Measurements from ENCODE around the gene CEP41. TPM values are rescaled to one million over a fixed set of nuclear protein-coding genes. Genes with fewer than 3 reads are reported as not detected.

CEP41 gene
- total and polyA plus RNA-seq, 2 donors (not counting 3 experiments of a cell fraction or from before 2014, with no cell fraction given) = 19.5 to 26.8 TPM

DNA sequence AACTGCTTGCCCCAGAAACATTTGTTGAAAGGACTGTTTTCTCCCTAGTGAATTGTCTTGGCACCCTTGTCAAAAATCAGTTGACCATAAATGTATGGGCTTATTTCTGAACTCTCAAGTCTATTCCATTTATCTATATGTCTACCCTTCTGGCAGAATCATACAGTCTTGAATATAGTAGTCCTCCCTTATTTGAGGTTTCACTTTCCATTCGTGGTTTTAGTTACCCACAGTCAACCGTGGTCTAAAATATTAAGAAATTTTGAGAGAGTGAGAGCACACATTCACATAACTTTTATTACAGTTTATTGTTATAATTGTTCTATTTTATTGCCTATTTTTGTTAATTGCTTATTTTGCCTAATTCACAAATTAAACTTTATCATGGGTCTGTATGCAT is 17.4 kb upstream of the CEP41 start:
- CTCF ChIA-PET = interaction anchor here (1.1 kb wide), 1 partner anchor 15 kb away, joined by 3 read pairs; no protein-coding TSS in a partner anchor
- Histone ChIP-seq H3K9ac (replicated peaks; ENCODE audit: extremely low read depth, insufficient read depth, low read length) (no peak overlapping the region), H3K27me3 (ENCODE audit: control insufficient read depth in 2 of 2, insufficient read depth in 2 of 2, low read length in 2 of 2) (peaks cover 3 to 11% of the 10 kb centered on the region in 2 experiments), H4K20me1 (replicated peaks; ENCODE audit: control insufficient read depth, extremely low read depth, insufficient read depth, low read length) (no peaks in the 10 kb centered on the region), H3K4me2 (ENCODE audit: insufficient read depth, low read length) (no peak overlapping the region), H3K9me3 (replicated peaks; ENCODE audit: control insufficient read depth, insufficient read depth, low read length) (no peaks in the 10 kb centered on the region), H3K27ac (ENCODE audit: insufficient read depth, low read depth, low read length) (no peak overlapping the region), H3K9me1 (replicated peaks; ENCODE audit: control insufficient read depth, extremely low read depth, insufficient read depth, low read length) (no peaks in the 10 kb centered on the region), H3K4me3 (replicated peaks in 1 of 3; ENCODE audit: insufficient read depth in 1 of 3, low read depth in 1 of 3, low read length in 3 of 3) (no peak overlapping the region), H3K79me2 (ENCODE audit: control insufficient read depth, insufficient read depth, low read length) (no peaks in the 10 kb centered on the region), H2AFZ (ENCODE audit: low read depth, low read length) (no peak overlapping the region), H3K4me1 (ENCODE audit: control insufficient read depth, extremely low read depth, insufficient read depth, low read length) (no peaks in the 10 kb centered on the region), H3K36me3 (ENCODE audit: control insufficient read depth in 2 of 2, extremely low read depth in 1 of 2, insufficient read depth in 2 of 2, low read length in 2 of 2) (no peaks in the 10 kb centered on the region)
- intact Hi-C loops (cut with micrococcal nuclease) = no loop called here
- POLR2A ChIA-PET = no interaction called here
- DNase-seq (ENCODE audit: low read depth, low spot score) (no peak), FAIRE-seq (no peak)
- dilution Hi-C loops (cut with MboI; ENCODE audit: extremely low pct_ligation_motif_present, low sequenced_read_pairs) = no loop called here
- no peak for TF ChIP-seq FOS (IDR thresholded peaks at IDR 0.05; ENCODE audit: borderline replicate concordance, insufficient read depth, low read length)
- TF ChIP-seq JUN (IDR thresholded peaks at IDR 0.05; ENCODE audit: borderline replicate concordance, insufficient read depth, insufficient read length, low read depth) = no peak
- TF ChIP-seq, protein P1, sequence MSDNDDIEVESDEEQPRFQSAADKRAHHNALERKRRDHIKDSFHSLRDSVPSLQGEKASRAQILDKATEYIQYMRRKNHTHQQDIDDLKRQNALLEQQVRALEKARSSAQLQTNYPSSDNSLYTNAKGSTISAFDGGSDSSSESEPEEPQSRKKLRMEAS (IDR thresholded peaks at IDR 0.05; ENCODE audit: insufficient read depth, insufficient read length) = no peak
- no peak for TF ChIP-seq EZH2 (IDR thresholded peaks at IDR 0.05; ENCODE audit: borderline replicate concordance, low read depth, low read length, severe bottlenecking)
- TF ChIP-seq GATA2 (IDR thresholded peaks at IDR 0.05; ENCODE audit: insufficient read depth, insufficient read length, low read depth, low read length) = no peak
- TF ChIP-seq, protein P2, sequence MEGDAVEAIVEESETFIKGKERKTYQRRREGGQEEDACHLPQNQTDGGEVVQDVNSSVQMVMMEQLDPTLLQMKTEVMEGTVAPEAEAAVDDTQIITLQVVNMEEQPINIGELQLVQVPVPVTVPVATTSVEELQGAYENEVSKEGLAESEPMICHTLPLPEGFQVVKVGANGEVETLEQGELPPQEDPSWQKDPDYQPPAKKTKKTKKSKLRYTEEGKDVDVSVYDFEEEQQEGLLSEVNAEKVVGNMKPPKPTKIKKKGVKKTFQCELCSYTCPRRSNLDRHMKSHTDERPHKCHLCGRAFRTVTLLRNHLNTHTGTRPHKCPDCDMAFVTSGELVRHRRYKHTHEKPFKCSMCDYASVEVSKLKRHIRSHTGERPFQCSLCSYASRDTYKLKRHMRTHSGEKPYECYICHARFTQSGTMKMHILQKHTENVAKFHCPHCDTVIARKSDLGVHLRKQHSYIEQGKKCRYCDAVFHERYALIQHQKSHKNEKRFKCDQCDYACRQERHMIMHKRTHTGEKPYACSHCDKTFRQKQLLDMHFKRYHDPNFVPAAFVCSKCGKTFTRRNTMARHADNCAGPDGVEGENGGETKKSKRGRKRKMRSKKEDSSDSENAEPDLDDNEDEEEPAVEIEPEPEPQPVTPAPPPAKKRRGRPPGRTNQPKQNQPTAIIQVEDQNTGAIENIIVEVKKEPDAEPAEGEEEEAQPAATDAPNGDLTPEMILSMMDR (IDR thresholded peaks at IDR 0.05; ENCODE audit: extremely low read depth in 1 of 2, insufficient read depth in 1 of 2, low read depth in 1 of 2, low read length in 2 of 2) = no peak
- TF ChIP-seq MYC (IDR thresholded peaks at IDR 0.05; ENCODE audit: low read depth, low read length) = no peak
- TF ChIP-seq POLR2A (IDR thresholded peaks at IDR 0.05; ENCODE audit: low read depth, low read length) = no peak
- TF ChIP-seq POLR2AphosphoS5 (IDR thresholded peaks at IDR 0.05; ENCODE audit: insufficient read depth, low read depth, low read length) = no peak
- BruUV-seq (replicated peaks) = no TSS peak

Measured in endothelial cell of umbilical vein (primary cell).